Measurements from ENCODE around the gene MGMT. TPM values are rescaled to one million over a fixed set of nuclear protein-coding genes. Genes with fewer than 3 reads are reported as not detected.

Gene MGMT
- total RNA-seq, 2 donors from 2014 or later, result 28.6 to 33.7 TPM

GRCh38 chr10:129516846-129517679 lies 50.0 kb downstream of the MGMT start:
- Mint-ChIP-seq H3K27me3 (ENCODE audit: insufficient read depth) (no peaks in the 10 kb centered on the region), H3K36me3 (ENCODE audit: low read depth) (peaks cover 12% of the 10 kb centered on the region), H3K9me3 (peaks cover 14% of the 10 kb centered on the region), H3K27ac (no peak overlapping the region), H3K4me3 (no peak overlapping the region), H3K4me1 (peaks cover 16% of the 10 kb centered on the region)
- Histone ChIP-seq H3K9me3 (ENCODE audit: control insufficient read depth, low read length) (no peaks in the 10 kb centered on the region), H3K27ac (ENCODE audit: low read depth, low read length) (no peak overlapping the region), H3K4me1 (ENCODE audit: control insufficient read depth, insufficient read depth, low read length) (peaks cover 6% of the 10 kb centered on the region), H3K27me3 (ENCODE audit: control insufficient read depth, insufficient read depth, low read length, poor library complexity, severe bottlenecking) (no peaks in the 10 kb centered on the region), H3K36me3 (ENCODE audit: control insufficient read depth, insufficient read depth, low read length) (no peaks in the 10 kb centered on the region), H3K4me3 (ENCODE audit: low read length) (no peak overlapping the region), H3K9ac (ENCODE audit: extremely low read depth, low read length, poor library complexity, severe bottlenecking) (no peak overlapping the region)
- DNase-seq, result peak; percentile 31
- WGBS, 2 experiments (ENCODE audit: insufficient coverage in 1 of 2, insufficient read length in 1 of 2), result 90 to 94% methylated on average over 20 to 26 of the region's 26 CpGs
- TF ChIP-seq CTCF (conservative IDR thresholded peaks at IDR 0.05), result no peak

- no peak overlapping the region for H3K4me3 ChIP-seq (ENCODE audit: low read length)
- no peaks in the 10 kb centered on the region for H3K27me3 ChIP-seq (ENCODE audit: control insufficient read depth, insufficient read depth, low read length, poor library complexity, severe bottlenecking)
- peaks cover 12% of the 10 kb centered on the region for H3K36me3 Mint-ChIP-seq (ENCODE audit: low read depth)
- no peak overlapping the region for H3K27ac Mint-ChIP-seq
- peaks cover 8% of the 10 kb centered on the region for H3K4me1 ChIP-seq (ENCODE audit: control insufficient read depth, insufficient read depth, low read length)
- H3K9ac ChIP-seq (ENCODE audit: extremely low read depth, low read length, poor library complexity, severe bottlenecking), result no peak overlapping the region
- H3K9me3 Mint-ChIP-seq, result peaks cover 14% of the 10 kb centered on the region
- H3K27me3 Mint-ChIP-seq (ENCODE audit: insufficient read depth), result no peaks in the 10 kb centered on the region
- DNase-seq, result no peak
- no peaks in the 10 kb centered on the region for H3K36me3 ChIP-seq (ENCODE audit: control insufficient read depth, insufficient read depth, low read length)
- no peak for TF ChIP-seq CTCF (conservative IDR thresholded peaks at IDR 0.05)
- H3K4me1 Mint-ChIP-seq, result peaks cover 19% of the 10 kb centered on the region
- 85 to 89% methylated on average over 4 to 10 of the region's 10 CpGs for WGBS, 2 experiments (ENCODE audit: insufficient coverage in 1 of 2, insufficient read length in 1 of 2)
- no peak overlapping the region for H3K27ac ChIP-seq (ENCODE audit: low read depth, low read length)
- H3K4me3 Mint-ChIP-seq, result no peak overlapping the region
- H3K9me3 ChIP-seq (ENCODE audit: control insufficient read depth, low read length), result no peaks in the 10 kb centered on the region
These were observed 50.6 kb downstream of the MGMT start for GRCh38 chr10:129517680-129518057.

GRCh38 chr10:129518793-129519192 lies 51.8 kb downstream of the MGMT start:
- no peak for DNase-seq
- Mint-ChIP-seq H3K4me3 (no peak overlapping the region), H3K9me3 (peaks cover 14% of the 10 kb centered on the region), H3K36me3 (ENCODE audit: low read depth) (peaks cover 12% of the 10 kb centered on the region), H3K27me3 (ENCODE audit: insufficient read depth) (no peaks in the 10 kb centered on the region), H3K4me1 (peaks cover 15% of the 10 kb centered on the region), H3K27ac (no peak overlapping the region)
- Histone ChIP-seq H3K9me3 (ENCODE audit: control insufficient read depth, low read length) (no peaks in the 10 kb centered on the region), H3K9ac (ENCODE audit: extremely low read depth, low read length, poor library complexity, severe bottlenecking) (no peak overlapping the region), H3K27me3 (ENCODE audit: control insufficient read depth, insufficient read depth, low read length, poor library complexity, severe bottlenecking) (no peaks in the 10 kb centered on the region), H3K27ac (ENCODE audit: low read depth, low read length) (no peak overlapping the region), H3K4me3 (ENCODE audit: low read length) (no peak overlapping the region), H3K4me1 (ENCODE audit: control insufficient read depth, insufficient read depth, low read length) (peaks cover 8% of the 10 kb centered on the region), H3K36me3 (ENCODE audit: control insufficient read depth, insufficient read depth, low read length) (no peaks in the 10 kb centered on the region)
- TF ChIP-seq CTCF (conservative IDR thresholded peaks at IDR 0.05), result no peak
- 78 to 93% methylated on average over 5 to 6 of the region's 6 CpGs for WGBS, 2 experiments (ENCODE audit: insufficient coverage in 1 of 2, insufficient read length in 1 of 2)

Measured in endodermal cell (in vitro differentiated cells).